Ishikawa (cell line): Measurements from ENCODE around the gene AKAP6.

Experiments used
- CEBPB ChIP-seq: IDR thresholded peaks from 2 replicates; pipeline ENCODE4 v1.6.1; 2012
- CREB1 ChIP-seq: IDR thresholded peaks from 2 replicates; pipeline ENCODE4 v1.6.1; 2012; ENCODE audit warnings: low read depth
- EGR1 ChIP-seq: IDR thresholded peaks from 2 replicates; pipeline ENCODE4 v1.6.1; 2012
- EP300 ChIP-seq: IDR thresholded peaks from 2 replicates; pipeline ENCODE4 v1.6.1; 2012; ENCODE audit warnings: borderline replicate concordance
- FOXM1 ChIP-seq: IDR thresholded peaks from 2 replicates; pipeline ENCODE4 v1.6.1; 2012; ENCODE audit warnings: low read depth, borderline replicate concordance
- MAX ChIP-seq: IDR thresholded peaks from 2 replicates; pipeline ENCODE4 v1.6.1; 2012
- NFIC ChIP-seq: IDR thresholded peaks from 2 replicates; pipeline ENCODE4 v1.6.1; 2012
- RAD21 ChIP-seq: IDR thresholded peaks from 2 replicates; pipeline ENCODE4 v1.6.1; 2012; ENCODE audit warnings: low read depth
- REST ChIP-seq: IDR thresholded peaks from 2 replicates; pipeline ENCODE4 v1.6.1; 2012; ENCODE audit warnings: low read depth, mild to moderate bottlenecking
- TAF1 ChIP-seq: IDR thresholded peaks from 2 replicates; pipeline ENCODE4 v1.6.1; 2012; ENCODE audit warnings: low read depth, mild to moderate bottlenecking
- TCF12 ChIP-seq: IDR thresholded peaks from 2 replicates; pipeline ENCODE4 v1.6.1; 2012; ENCODE audit warnings: low read depth
- TEAD4 ChIP-seq: IDR thresholded peaks from 2 replicates; pipeline ENCODE4 v1.6.1; 2012
- USF1 ChIP-seq: IDR thresholded peaks from 2 replicates; pipeline ENCODE4 v1.6.1; 2012
- YY1 ChIP-seq: IDR thresholded peaks from 2 replicates; pipeline ENCODE4 v1.6.1; 2012; ENCODE audit warnings: low read depth
- ZBTB7A ChIP-seq: IDR thresholded peaks from 2 replicates; pipeline ENCODE4 v1.6.1; 2012; ENCODE audit warnings: low read depth

AKAP6 gene

GRCh38 chr14:32820181-32820580, 491.1 kb downstream of the AKAP6 start:
- TF ChIP-seq EP300 (no peak), CEBPB (no peak)

- TF ChIP-seq FOXM1 (no peak), CREB1 (no peak), RAD21 (no peak), TCF12 (no peak), CEBPB (no peak), YY1 (no peak), USF1 (no peak), EP300 (no peak), REST (no peak), EGR1 (no peak), ZBTB7A (no peak)
Measured at GRCh38 chr14:32820682-32821081, 491.6 kb downstream of the AKAP6 start.

GRCh38 chr14:32821964-32822653, 493.0 kb downstream of the AKAP6 start:
- TF ChIP-seq USF1 (no peak), MAX (no peak), TCF12 (no peak), CEBPB (no peak), REST (no peak), NFIC (no peak), RAD21 (no peak), YY1 (no peak), ZBTB7A (no peak), EP300 (no peak), FOXM1 (no peak), TAF1 (no peak), EGR1 (no peak), CREB1 (no peak), TEAD4 (no peak)

- TF ChIP-seq TCF12 (no peak), YY1 (no peak), RAD21 (no peak), FOXM1 (no peak), TEAD4 (no peak), REST (no peak), CREB1 (no peak), ZBTB7A (no peak), NFIC (no peak), MAX (no peak), TAF1 (no peak), USF1 (no peak), CEBPB (no peak), EGR1 (no peak)
Measured at GRCh38 chr14:32823706-32824105, 494.6 kb downstream of the AKAP6 start.
